Stimulated activated CD8-positive, alpha-beta memory T cell treated with anti-CD3 and anti-CD28 coated beads, Interleukin-12 subunit alpha, Interleukin-12 subunit beta, amount 100 ng/mL, for 1 hour (primary cell): Measurements from ENCODE around the gene SYNPR.

Experiments used
- DNase-seq: peaks from one replicate; pipeline ENCODE4 v3.0.0-alpha.2; 2020; ENCODE audit warnings: low read depth

SYNPR gene

DNA sequence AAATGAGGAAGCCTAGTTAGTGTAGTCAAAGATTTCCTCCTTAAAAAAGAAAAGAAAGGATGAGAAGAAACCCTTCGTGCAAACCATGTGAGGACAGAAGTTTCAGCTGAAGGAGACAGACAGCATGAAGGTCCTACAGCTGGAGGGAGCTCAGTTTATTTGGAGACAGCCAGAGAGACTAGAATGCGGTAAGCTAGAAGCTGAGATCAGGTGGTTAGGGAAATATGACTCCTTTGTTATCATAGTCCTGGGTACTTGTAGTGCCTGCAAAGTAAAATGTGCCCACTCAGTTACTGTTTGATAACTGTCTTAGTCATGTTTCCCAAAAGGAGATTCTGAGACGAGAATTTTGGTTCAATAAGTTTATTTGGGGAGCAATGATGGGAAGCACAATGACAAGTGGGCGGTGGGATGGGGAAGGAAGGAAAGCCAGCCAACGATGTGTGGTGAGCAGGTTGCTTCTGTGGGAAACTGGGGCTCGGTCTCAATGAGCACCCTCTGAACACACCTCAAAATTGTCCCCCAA lies 195.6 kb downstream of the SYNPR start:
- no peak for DNase-seq

DNA sequence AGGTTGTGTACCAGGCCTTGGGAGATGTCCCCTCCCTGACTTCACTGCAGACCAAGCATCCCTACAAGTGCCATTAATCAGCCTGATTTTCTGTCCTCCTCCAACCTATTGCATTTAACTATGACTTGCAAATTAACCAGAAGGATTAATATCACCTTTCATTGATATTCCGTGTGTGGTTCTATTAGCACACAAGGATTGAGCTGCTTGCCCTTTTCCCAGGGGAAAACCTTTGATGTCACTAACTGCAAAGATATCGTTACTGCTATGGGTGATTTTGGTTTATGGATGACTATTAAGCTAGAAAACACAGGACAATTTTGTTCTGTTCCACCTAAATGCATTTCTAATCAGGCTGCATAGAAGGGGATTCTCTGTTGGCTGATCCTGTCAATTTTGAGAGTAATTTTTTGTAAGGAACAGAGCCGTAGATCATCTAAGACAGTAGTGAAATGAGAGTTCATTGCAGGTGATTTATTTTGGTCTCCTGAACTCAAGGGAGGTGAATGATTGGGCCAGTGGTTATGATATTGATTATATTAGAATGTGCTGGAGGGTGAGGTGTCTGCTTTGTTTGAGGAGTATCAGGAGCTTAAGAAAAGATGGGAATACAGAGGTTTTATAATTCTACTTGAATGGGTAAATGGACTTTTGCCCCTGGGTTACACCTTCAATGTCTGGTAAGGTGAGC lies 196.9 kb downstream of the SYNPR start:
- no peak for DNase-seq

DNA sequence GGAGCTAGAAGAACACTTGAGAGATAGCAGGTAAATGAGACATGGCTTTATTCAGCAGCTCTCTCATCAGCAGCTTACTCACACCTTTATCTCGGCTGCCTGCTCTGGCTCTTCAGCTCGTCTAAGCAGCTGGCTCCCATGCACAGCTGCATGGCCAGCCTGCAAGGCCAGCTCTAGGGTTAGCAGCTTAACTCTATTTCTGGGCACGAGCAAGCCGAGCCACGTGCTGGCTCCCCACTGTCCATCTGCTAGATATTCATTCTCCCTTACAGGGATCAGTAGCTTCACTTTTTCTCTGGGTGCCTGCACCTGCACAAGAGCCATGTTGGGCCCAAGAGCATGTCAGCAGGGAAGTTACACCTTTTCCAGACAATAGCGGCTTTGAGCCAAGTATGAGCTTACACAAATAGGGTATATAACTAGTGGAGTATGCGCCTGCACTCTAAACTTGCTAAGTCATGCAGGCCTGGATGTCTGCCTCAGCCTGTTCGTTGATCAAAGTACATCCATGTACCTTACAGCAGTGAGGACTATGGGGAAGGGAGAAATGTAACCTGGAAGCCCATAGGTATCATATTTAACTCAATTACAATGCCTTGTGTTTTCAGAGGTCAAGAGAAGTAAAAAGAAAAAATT lies 199.5 kb downstream of the SYNPR start:
- DNase-seq: no peak

DNA sequence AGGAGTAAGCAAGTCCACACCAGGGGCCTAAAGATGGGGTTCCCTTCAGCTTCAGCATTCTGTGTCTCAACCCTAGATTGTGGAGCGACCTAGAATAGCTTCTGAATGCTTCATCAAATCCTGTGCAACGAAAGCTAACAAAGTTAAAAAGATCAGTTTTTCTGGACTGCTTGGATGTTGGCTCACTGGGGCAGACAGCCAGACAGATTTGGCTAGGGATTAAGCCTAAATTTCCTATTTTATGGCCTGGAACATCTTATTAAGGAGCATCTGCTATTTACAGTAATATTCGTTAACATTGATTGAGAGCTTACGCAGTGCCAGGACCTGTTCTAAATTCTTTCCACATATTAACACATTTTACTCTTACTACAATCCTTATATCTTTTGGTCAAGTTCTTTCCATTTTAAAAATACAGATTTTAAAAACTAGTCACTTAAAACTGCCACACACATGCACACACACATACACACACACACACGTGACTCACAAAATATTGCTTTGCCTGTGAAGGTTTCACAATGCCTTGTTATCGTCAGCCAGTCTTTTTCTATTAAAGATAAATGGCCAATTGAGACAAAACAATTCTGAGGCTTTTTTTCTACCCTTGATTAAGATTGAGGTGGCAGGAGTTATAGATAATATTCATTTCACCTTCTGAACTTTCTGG lies 201.0 kb downstream of the SYNPR start:
- DNase-seq: no peak

DNA sequence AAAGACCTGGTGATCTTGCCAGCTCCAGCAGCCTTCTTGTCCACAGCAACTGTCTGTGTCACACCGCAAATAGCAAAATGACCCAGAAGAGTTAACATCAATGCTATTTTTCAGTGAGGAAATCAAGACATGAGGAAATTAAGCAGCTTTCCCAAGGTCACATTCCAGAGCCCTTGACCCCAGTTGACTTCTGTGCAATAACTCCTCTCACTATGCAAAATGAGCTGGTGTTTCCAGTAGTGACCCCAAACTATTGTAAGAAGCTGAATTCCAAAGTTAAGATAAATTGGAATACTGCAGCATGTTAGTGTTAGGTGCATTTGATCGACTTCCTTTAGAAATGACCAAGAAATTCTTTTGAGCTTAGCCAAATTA lies 201.5 kb downstream of the SYNPR start:
- no peak for DNase-seq

DNA sequence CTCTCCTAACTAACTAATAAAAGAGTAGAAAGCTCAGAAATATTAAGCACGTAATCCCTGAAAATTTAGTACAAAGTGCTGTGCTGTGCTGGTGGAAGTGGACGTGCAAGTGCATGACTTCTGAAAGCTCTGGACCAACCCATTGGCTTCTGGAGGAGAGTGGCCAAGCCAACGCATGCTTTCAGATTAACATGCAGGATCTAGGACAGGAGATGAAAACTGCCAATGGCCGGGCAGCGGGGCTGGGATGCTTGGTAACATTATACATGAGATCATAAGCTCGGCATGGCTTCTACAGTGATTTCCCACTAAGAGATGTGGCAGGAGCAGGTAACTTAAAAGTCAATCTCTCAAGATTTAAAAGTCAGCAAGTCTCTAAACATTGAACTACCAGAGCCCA lies 203.5 kb downstream of the SYNPR start:
- DNase-seq: no peak

DNA sequence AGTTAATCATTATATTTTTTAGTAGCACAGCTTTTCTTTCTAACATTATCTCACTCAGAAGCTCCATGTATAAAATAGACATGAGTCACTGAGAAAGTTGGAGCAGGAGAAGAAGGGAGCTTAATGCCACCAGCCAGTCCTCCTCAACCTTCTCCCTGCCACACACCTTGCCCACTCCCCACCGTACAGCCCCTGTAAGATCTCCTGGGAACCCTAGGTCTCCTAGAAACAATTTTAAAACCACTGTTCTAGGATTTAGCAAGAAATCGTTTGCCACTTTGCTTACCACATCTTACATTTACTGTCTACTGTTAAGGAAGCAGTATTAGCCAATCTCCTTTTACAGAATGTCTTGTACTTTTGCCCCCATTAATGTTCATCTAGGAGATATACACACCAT lies 204.2 kb downstream of the SYNPR start:
- DNase-seq: no peak

DNA sequence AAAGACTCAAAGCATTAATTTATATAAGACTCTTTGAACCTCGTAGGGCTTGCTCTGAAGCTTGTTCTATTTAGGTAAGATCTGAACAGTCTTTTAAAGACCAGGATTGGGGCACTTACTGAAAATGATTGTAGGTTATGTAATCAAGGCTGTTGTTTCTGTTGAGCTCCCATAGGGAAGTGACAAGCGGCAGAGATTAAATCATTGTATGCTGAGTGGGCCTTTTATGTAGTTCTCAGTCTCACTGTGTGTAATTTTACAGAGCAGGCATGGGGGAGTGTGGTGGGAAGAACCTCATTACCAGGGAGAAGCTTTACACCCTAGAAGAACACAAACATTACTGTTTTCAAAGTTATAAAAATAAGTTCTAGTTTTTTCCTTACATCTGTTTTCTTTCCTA lies 214.4 kb downstream of the SYNPR start:
- no peak for DNase-seq

DNA sequence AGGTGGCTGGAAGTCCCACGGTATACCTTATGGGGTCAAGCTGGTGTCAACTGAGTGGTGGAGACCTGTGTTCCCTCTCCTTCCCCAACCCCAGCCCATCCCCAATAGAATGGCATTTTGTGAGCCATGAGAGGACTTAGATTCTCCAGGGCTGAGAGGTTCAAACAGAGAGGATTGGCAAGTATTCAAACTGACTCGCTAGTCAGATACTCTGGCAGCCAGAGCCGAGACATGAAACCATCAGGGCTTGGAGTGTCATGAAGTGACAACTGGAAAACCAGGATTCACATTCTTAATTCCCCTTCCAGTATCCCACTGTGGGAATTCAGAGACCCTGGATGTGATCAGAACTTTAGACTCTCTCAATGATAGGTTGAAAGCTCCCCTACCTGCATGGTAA lies 215.0 kb downstream of the SYNPR start:
- DNase-seq: no peak

DNA sequence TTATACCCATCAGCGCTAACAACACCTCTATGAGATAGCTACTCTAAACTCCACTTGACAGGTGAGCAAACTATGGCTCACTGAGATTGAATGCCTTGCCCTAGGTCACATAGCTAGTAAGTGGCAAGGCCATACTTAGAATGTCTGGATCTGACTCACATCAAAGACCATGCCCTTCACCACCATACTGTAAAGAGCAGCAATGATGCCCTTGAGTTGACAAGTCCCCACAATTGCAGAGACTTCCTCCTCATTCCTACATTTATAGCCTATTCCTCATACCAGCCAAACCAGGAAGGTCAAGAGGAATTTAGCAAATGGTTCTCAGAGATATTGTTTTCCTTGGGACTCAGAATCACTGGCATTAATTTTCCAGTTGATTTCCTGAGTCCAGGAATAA lies 216.5 kb downstream of the SYNPR start:
- DNase-seq: no peak

DNA sequence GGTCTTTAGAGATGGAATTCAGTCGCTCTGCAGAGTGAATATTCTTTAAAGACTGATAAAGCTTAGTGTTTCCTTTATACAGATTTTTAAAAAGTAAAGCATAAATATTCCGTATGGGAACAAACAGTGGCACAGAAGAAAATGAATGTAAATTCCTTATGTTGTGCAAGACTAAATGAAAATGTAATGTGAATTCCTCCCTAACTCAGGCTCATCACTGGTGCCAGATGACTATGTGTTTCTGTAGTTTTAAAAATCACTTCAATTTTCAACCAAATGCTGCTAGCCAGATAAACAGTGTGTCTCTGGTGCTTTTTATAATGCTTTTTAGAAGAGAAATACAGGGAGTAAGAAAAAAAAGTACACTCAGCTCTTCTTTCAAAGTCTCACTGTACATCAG lies 219.5 kb downstream of the SYNPR start:
- no peak for DNase-seq

DNA sequence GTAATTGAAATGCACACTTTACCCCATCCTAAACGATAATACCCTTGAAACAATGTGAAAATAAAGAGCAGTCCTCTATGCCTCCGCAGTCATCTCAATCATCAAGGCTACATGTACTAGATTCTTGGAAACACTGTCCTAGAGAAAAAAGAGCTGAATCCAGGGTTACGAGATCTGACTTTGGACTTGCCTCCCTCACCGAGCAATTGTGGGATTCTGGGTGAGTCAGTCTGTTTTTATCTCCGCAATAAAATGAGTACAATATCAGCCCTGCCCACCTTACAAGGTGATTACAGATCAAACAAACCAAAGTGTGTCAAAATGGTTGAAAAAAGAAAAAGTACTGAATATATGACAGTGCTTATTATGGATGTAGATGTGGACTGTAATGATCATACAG lies 222.1 kb downstream of the SYNPR start:
- no peak for DNase-seq

DNA sequence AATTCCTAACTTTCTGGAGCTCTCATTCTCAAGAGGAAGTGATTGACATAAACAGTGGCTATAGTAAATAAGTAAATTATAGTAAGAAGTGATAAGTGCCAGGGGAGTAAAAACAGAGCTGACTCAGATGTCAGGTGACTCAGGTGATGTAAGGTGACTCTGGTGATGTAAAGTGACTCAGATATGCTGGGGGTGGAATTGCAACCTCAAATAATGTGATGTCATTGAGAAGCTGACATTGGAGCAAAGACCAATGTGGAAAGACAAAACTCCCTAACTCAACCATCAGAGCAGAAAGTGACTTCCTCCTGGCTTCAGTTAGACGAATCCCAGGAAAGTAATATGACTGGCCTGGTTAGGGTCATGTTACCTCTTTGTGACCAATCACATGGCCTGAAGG lies 230.2 kb downstream of the SYNPR start:
- no peak for DNase-seq

DNA sequence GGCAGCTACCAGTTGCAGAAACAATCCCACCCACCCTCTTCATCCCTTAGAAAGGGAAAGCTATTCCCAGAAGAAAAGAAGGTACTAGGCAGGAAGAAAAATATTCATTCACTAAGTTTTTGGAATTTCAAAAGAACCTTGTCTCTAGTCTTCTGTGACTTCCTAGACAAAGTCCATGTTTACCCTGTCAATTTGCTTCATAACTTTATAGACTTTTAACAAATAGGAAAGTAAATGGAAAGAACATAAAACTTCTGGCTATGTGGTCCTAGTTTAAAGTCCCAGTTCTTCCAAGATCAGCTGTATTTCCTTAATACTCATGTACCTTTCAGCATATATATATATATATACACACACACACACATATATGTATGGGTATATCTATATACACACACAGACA lies 230.7 kb downstream of the SYNPR start:
- no peak for DNase-seq

DNA sequence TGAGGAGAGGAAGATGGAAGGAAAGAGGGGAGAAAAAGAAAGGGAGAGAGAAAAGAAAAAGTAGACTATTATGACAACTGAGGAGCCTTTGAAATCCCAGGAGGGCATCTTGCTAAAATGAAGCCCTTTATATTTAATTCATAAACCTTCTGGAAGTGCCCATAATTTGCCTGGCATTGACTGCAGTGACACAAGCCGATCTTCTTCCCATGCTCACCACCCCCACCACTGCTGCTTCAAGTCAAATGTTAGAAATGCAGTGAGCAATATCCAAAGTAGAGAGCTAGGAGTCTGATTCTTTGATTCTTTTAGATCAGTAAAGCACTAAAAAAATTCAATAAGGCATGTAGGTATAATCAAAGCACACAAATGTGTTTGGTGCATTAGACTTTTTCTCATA lies 235.7 kb downstream of the SYNPR start:
- no peak for DNase-seq

DNA sequence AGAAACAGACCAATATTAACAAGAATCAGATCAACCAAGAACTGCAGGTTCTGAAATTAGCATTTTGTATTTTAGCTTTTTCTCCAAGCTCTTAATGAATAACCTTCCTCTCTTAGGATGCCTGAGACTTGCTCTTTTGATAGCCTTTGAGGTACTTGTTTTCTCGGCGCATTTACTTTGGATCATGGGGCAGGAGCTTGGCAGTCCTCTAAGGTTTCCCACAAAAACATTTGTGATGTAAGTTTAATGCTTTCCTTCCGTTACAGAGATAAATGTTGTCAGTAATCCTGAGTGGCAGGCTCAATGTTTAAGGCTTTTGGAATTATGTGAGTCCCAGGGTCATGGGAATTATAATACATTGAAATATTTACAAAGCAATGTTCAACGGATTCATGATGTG lies 236.6 kb downstream of the SYNPR start:
- DNase-seq: no peak

DNA sequence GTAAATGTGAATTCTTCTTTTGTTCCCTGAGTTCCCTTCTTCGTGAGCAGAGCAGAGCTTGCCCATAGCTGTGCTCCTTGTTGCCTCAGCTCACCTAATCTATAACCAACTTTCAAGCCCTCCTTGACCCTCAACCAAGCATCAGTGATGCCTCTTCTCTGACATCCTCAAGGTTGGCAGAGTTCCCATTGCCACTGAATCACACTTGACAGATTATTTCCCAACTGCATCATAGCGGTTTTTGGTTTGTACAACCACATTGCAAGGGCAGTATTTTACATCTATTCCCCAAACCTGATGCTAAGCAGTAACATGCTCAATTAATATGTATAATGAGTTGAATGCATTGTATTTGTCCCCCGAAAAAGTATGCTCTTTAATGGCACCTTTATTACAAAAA lies 241.3 kb downstream of the SYNPR start:
- no peak for DNase-seq

DNA sequence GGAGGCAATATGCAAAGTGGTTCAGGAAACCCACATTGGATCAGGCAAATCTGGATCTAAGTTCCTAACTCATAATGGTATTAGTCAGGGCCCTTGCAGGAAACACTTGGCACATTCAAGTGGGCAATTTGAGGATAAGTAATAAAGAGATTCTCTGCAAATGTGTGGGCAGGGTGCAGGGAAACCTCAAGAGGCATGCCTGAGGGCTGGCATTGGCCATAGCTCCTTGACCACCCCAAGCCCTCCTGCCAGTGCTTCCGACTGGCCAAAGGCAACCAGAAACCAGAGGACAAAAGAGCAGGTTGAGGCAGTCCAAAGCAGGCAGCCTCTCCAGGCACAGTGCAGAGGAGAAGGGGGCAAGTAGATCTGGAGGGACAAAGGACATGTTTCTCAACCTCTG lies 243.5 kb downstream of the SYNPR start:
- DNase-seq: no peak

DNA sequence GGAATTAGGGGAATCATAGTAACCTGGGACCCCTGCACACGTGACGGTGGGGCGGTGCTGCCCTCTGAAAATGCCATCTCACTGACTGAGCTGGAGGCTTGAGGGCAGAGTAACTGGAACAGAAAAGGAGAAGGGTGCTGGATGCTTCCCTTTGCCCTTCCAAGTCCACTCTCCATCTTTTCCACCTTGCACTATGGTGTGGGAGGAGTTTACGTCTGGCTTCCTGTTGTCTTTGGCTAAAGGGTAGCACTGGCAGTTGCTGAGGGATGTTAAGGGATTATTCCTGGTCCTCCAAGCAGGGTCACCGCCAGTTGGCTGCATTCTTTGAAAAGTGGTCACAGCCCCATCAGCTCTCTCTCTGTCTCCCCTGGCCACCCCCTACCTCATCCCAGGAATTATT lies 245.0 kb downstream of the SYNPR start:
- DNase-seq: no peak

DNA sequence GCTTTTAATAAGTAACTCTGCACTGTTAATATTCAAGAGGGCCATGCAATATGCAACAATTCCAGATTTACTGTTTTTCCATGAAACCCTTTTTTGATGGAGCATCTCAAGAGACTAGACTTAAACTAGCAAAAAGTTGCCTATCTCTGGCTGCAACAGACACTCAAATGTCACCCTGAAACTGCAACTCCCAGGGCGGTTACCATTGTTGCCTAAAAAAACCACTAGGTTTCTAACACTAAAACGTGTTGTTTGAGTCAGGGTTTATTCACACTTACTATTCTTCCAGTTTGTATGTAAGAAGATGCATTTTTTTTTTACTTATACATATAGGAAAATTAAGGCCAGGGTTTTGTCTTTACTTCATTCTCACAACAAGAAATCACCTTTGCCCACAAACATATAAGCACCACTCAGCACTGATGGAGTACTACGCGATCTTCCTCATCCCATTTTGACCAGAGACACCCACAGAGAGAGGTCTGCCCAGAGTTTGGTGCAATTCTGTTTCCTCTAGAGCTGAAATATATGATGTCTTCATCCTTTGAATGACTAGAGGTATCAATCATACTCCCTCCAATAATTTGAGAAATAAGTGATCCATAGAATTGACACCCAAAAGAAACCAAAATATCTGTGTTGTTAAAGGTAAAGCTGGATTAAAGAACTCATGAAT lies 250.4 kb downstream of the SYNPR start:
- DNase-seq: no peak

DNA sequence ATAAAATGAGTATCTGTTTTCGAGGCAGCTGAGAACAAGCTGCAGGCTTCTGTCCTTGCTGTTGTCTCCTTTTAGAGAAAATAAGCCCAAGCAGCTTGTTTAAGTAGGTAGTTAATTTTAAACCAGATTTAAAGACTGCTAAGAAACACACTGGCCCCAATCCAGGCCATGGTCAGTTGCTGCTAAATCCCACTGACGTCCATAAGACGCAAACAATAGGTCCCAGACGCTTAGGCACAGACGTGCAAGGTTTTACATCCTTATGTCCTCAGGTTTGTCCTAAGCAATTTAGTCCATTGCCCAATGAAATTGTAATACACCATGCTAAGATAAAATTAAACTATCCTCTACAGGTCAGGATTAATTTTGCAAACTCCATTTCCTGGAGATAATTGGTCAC lies 254.4 kb downstream of the SYNPR start:
- DNase-seq: no peak

DNA sequence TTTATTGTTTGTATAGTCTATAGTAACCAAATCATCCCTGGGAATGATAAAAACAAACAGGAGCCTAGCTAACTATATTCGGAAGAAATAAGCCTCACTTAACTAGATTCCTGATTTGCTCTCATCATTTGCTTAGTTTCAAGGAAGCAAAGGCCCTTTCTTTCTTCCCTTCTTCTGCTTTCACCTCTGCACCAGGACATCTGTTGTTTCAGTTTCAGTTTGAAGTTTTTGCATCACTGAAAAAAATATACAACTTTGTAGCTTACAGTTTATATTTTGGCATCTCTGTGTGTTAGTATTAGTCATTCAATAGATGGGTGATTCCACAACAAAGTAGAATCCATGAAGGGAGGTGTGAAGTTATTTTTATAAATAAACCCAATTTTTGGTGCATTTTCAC lies 260.8 kb downstream of the SYNPR start:
- DNase-seq: no peak

DNA sequence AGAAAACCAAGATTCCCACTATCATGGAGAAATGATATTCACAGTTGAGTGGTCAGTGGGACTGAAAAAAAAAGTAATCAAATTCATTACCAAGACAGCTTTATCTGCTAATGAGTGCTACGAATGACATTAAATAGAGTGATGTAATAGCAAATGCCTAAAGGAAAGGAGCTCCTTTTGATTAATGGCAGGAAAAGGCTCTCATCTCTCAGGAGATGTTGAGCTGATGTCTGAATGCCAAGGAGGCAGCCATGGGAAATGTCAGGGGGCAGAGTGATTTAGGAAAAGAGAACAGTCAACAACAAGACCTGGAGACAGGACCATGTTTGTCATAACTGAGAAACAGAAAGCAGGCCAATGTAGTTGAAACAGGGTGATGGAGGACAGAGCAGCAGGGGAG lies 277.7 kb downstream of the SYNPR start:
- no peak for DNase-seq
